Activated effector memory CD4-positive, alpha-beta T cell treated with anti-CD3 and anti-CD28 coated beads, Interleukin-2, amount 50 U/mL, for 16 hours (primary cell): ENCODE measurements around the gene LRRC23.

Experiments
- DNase-seq: peaks from one replicate; pipeline ENCODE4 v3.0.0-alpha.2; 2020

LRRC23 gene

GRCh38 chr12:6959058-6959804 lies 54.6 kb downstream of the LRRC23 start:
- DNase-seq: peak; percentile 89

- DNase-seq: peak; percentile 63
Observed at GRCh38 chr12:6959805-6960592, 55.4 kb downstream of the LRRC23 start.

- DNase-seq: peak; percentile 71
Observed at GRCh38 chr12:6960593-6961277, 56.1 kb downstream of the LRRC23 start.

GRCh38 chr12:6961278-6961694 lies 56.7 kb downstream of the LRRC23 start:
- peak; percentile 98 for DNase-seq

- peak; percentile 84 for DNase-seq
Observed at GRCh38 chr12:6961695-6962284, 57.2 kb downstream of the LRRC23 start.

GRCh38 chr12:6962285-6963015 lies 57.8 kb downstream of the LRRC23 start:
- DNase-seq: peak; percentile 64

- peak; percentile 62 for DNase-seq
Observed at GRCh38 chr12:6963016-6963731, 58.6 kb downstream of the LRRC23 start.
